Caco-2 (cell line): ENCODE data around the gene RIMKLA. TPM values are rescaled to one million over a fixed set of nuclear protein-coding genes. Genes with fewer than 3 reads are reported as not detected.

ENCODE experiments used
- BruUV-seq: library from RNA; stranded (reverse); fragments of 400-500 nt; replicated peaks from 2 replicates; lab custom pipeline; 2021; lab: Mats Ljungman, UMichigan
- CTCF ChIA-PET: fragments of 300-600 bp; sonication (Branson Sonifier 250); formaldehyde crosslinking; loops from one replicate; lab custom pipeline; 2022; ENCODE audit warnings: antibody characterized with exemption; lab: Charles Lee
- POLR2A ChIA-PET: fragments of 300-600 bp; sonication (Branson Sonifier 250); formaldehyde crosslinking; loops from one replicate; lab custom pipeline; 2022; ENCODE audit warnings: antibody characterized with exemption; lab: Charles Lee
- DNase-seq, 2 experiments: peaks; one replicate each; pipeline versions ENCODE4 v3.0.0 to v3.0.0-alpha.2; 2020 to 2022
- H3K27me3 ChIP-seq: replicated peaks from 2 replicates; pipeline ENCODE4 v1.6.0; 2011; ENCODE audit warnings: low read length; ENCODE audit not compliant: control insufficient read depth, insufficient read depth
- H3K36me3 ChIP-seq: 2 replicates; pipeline ENCODE4 v1.5.1; 2011; ENCODE audit warnings: low read length; ENCODE audit not compliant: control insufficient read depth, insufficient read depth
- H3K4me1 ChIP-seq: fragments of 250-450 bp; sonication (Bioruptor Pico); 2 replicates; pipeline ENCODE4 v1.5.1; 2020; ENCODE audit warnings: mild to moderate bottlenecking
- H3K4me3 ChIP-seq: 2 replicates; pipeline ENCODE4 v1.5.1; 2011; ENCODE audit warnings: low read depth, mild to moderate bottlenecking, control low read depth, low read length
- H3K9me3 ChIP-seq: fragments of 250-450 bp; sonication (Bioruptor Pico); 2 replicates; pipeline ENCODE4 v1.5.1; 2020; ENCODE audit warnings: mild to moderate bottlenecking, moderate library complexity
- H3K27ac Mint-ChIP-seq: one replicate; pipeline ENCODE4 v1.8.0; 2022; ENCODE audit warnings: mixed read lengths; ENCODE audit not compliant: unreplicated experiment
- H3K27me3 Mint-ChIP-seq: one replicate; pipeline ENCODE4 v1.8.0; 2022; ENCODE audit warnings: mixed read lengths; ENCODE audit not compliant: insufficient read depth, unreplicated experiment
- H3K36me3 Mint-ChIP-seq: one replicate; pipeline ENCODE4 v1.8.0; 2022; ENCODE audit warnings: mild to moderate bottlenecking, mixed read lengths; ENCODE audit not compliant: insufficient read depth, unreplicated experiment
- H3K4me1 Mint-ChIP-seq: one replicate; pipeline ENCODE4 v1.8.0; 2022; ENCODE audit warnings: low read depth, mixed read lengths; ENCODE audit not compliant: unreplicated experiment
- H3K4me3 Mint-ChIP-seq: one replicate; pipeline ENCODE4 v1.8.0; 2022; ENCODE audit warnings: mild to moderate bottlenecking, moderate library complexity, mixed read lengths; ENCODE audit not compliant: unreplicated experiment
- H3K9me3 Mint-ChIP-seq: one replicate; pipeline ENCODE4 v1.8.0; 2022; ENCODE audit warnings: mixed read lengths; ENCODE audit not compliant: unreplicated experiment
- intact Hi-C: fragments of 100-400 bp; cut with micrococcal nuclease; formaldehyde crosslinking; loops from one replicate; pipeline ENCODE4 v1.10.0; 2022; ENCODE audit not compliant: unreplicated experiment
- total RNA-seq: library from RNA; stranded (reverse); gene quantifications from 2 replicates; pipeline ENCODE4 v1.2.3, GENCODE V29; 2022
- TF ChIP-seq, protein P1 (sequence below), 2 experiments: fragments of 200-600 bp in 1 of 2; IDR thresholded peaks; 1 replicate in 1 of 2; 2 replicates in 1 of 2; pipeline versions ENCODE4 v1.5.1 to v1.8.0; 2011 to 2022; ENCODE audit warnings: antibody characterized with exemption in 1 of 2, control low read depth in 1 of 2, inconsistent platforms in 1 of 2, low read depth in 1 of 2, low read length in 1 of 2, mild to moderate bottlenecking in 1 of 2, moderate library complexity in 1 of 2; ENCODE audit not compliant: insufficient read depth in 1 of 2, severe bottlenecking in 1 of 2, unreplicated experiment in 1 of 2

RIMKLA gene
- total RNA-seq, 1 experiment from 2014 or later, result 12.4 TPM

DNA sequence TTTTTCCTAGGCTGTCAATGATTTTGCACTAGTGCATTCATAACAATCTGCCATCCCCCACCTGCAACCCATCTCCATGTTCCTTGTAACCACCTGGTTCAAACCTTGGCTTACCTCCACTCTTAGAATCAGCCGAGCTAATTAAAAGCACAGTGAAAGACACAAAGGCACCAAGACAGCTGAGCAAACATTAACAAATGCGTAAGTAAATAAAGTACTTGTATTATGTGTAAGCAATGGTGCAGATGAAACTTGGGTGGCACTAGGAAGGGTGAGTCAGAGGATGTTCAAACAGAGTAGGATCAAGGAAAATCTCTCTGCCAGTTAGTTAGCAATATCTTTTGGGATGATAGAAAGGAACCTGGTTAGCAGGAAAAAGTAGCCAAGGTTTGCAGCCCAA lies 40.5 kb upstream of the RIMKLA start:
- Histone ChIP-seq H3K4me1 (peaks cover 63% of the 10 kb centered on the region), H3K36me3 (no peaks in the 10 kb centered on the region), H3K9me3 (no peaks in the 10 kb centered on the region), H3K4me3 (no peak overlapping the region), H3K27me3 (no peaks in the 10 kb centered on the region)
- Mint-ChIP-seq H3K9me3 (no peaks in the 10 kb centered on the region), H3K27me3 (no peaks in the 10 kb centered on the region), H3K4me3 (peak overlapping the region; percentile 6), H3K27ac (peak overlapping the region; percentile 81), H3K36me3 (peaks cover 15% of the 10 kb centered on the region), H3K4me1 (peaks cover 51% of the 10 kb centered on the region)
- ChIA-PET POLR2A (interaction anchor here (0.5 to 0.6 kb wide), 3 partner anchors 117 to 729 kb away, joined by 3 to 4 read pairs (median 3); partner anchors contain the start of gene PPCS), CTCF (no interaction called here)
- peak; percentile 72 to 77 for DNase-seq
- TF ChIP-seq, protein P1, sequence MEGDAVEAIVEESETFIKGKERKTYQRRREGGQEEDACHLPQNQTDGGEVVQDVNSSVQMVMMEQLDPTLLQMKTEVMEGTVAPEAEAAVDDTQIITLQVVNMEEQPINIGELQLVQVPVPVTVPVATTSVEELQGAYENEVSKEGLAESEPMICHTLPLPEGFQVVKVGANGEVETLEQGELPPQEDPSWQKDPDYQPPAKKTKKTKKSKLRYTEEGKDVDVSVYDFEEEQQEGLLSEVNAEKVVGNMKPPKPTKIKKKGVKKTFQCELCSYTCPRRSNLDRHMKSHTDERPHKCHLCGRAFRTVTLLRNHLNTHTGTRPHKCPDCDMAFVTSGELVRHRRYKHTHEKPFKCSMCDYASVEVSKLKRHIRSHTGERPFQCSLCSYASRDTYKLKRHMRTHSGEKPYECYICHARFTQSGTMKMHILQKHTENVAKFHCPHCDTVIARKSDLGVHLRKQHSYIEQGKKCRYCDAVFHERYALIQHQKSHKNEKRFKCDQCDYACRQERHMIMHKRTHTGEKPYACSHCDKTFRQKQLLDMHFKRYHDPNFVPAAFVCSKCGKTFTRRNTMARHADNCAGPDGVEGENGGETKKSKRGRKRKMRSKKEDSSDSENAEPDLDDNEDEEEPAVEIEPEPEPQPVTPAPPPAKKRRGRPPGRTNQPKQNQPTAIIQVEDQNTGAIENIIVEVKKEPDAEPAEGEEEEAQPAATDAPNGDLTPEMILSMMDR (IDR thresholded peaks at IDR 0.05; ENCODE audit: insufficient read depth in 1 of 2, low read depth in 1 of 2, low read length in 1 of 2, severe bottlenecking in 1 of 2, unreplicated experiment in 1 of 2), result no peak
- intact Hi-C loops, result no loop called here
- BruUV-seq, result no TSS peak

DNA sequence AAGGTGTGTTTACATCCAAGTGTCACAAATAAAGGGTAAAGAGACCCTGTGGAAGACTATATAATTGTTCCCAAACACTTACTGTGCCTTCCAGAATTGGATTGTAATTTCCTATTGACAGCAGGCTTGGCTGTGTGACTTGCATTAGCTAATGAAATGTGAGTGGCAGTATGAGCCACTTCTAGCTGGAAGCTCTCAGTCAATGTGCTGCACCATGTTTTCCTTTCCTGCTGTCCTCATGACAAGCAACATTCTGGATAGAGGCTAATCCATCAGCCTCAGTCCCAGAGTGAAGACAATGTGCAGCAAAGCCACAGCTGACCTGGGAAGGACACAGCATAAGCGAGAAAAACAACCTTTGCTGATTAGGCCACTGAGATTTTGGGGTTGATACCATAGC lies 39.7 kb upstream of the RIMKLA start:
- DNase-seq, result no peak
- Mint-ChIP-seq H3K4me1 (peaks cover 51% of the 10 kb centered on the region), H3K9me3 (no peaks in the 10 kb centered on the region), H3K4me3 (peak overlapping the region; percentile 6), H3K27me3 (no peaks in the 10 kb centered on the region), H3K36me3 (peaks cover 7% of the 10 kb centered on the region), H3K27ac (peak overlapping the region; percentile 81)
- Histone ChIP-seq H3K27me3 (no peaks in the 10 kb centered on the region), H3K36me3 (no peaks in the 10 kb centered on the region), H3K9me3 (no peaks in the 10 kb centered on the region), H3K4me3 (no peak overlapping the region), H3K4me1 (peaks cover 63% of the 10 kb centered on the region)
- CTCF ChIA-PET, result no interaction called here
- TF ChIP-seq, protein P1 (IDR thresholded peaks at IDR 0.05; ENCODE audit: insufficient read depth in 1 of 2, low read depth in 1 of 2, low read length in 1 of 2, severe bottlenecking in 1 of 2, unreplicated experiment in 1 of 2), result no peak
- POLR2A ChIA-PET, result interaction anchor here (0.7 kb wide), 1 partner anchor 28 kb away, joined by 3 read pairs; no protein-coding TSS in a partner anchor
- no TSS peak for BruUV-seq
- intact Hi-C loops, result no loop called here

DNA sequence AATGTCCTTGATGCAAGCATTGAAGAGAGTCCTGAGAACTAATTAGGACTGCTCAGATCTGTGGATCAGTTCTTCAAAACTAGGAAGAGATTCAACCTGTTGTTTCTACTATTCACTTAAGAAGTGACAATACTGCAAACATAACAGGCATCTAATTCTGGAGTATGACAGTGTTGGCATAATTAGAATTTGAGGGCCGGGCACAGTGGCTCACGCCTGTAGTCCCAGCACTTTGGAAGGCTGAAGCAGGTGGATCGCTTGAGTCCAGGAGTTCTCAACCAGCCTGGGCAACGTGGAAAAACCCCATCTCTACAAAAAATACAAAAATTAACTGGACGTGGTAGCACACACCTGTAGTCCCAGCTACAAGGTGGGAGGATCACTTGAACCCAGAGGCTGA lies 37.5 kb upstream of the RIMKLA start:
- no peaks in the 10 kb centered on the region for H3K36me3 ChIP-seq
- ChIA-PET CTCF (no interaction called here), POLR2A (no interaction called here)
- peaks cover 52% of the 10 kb centered on the region for H3K4me1 ChIP-seq
- Mint-ChIP-seq H3K4me1 (peaks cover 30% of the 10 kb centered on the region), H3K36me3 (no peaks in the 10 kb centered on the region), H3K27ac (peak overlapping the region; percentile 81), H3K4me3 (no peak overlapping the region), H3K27me3 (no peaks in the 10 kb centered on the region), H3K9me3 (no peaks in the 10 kb centered on the region)
- DNase-seq, result no peak
- TF ChIP-seq, protein P1 (IDR thresholded peaks at IDR 0.05; ENCODE audit: insufficient read depth in 1 of 2, low read depth in 1 of 2, low read length in 1 of 2, severe bottlenecking in 1 of 2, unreplicated experiment in 1 of 2), result no peak
- H3K27me3 ChIP-seq, result no peaks in the 10 kb centered on the region
- BruUV-seq, result no TSS peak
- intact Hi-C loops, result no loop called here
- H3K4me3 ChIP-seq, result no peak overlapping the region
- H3K9me3 ChIP-seq, result no peaks in the 10 kb centered on the region
